DND-41 (cell line): ENCODE measurements around the gene DPYSL4.

Experiments used
- CTCF ChIP-seq: IDR thresholded peaks from 2 replicates; pipeline ENCODE4 v1.5.1; 2012; ENCODE audit warnings: borderline replicate concordance, low read length, moderate library complexity, mild to moderate bottlenecking; ENCODE audit not compliant: poor library complexity, severe bottlenecking; ENCODE audit errors: extremely low read depth
- EZH2 ChIP-seq: IDR thresholded peaks from 3 replicates; pipeline ENCODE4 v1.6.1; 2012; ENCODE audit warnings: borderline replicate concordance, low read depth, mild to moderate bottlenecking, moderate library complexity, low read length, inconsistent platforms; ENCODE audit not compliant: severe bottlenecking

GRCh38 chr10:132247943-132248342 is 61.2 kb downstream of the DPYSL4 start:
- no peak for TF ChIP-seq CTCF
- no peak for TF ChIP-seq EZH2
